ENCODE measurements around the gene VSNL1. TPM values are rescaled to one million over a fixed set of nuclear protein-coding genes. Genes with fewer than 3 reads are reported as not detected.

The VSNL1 gene
- total RNA-seq, 1 donor from 2014 or later = 6.1 TPM

DNA sequence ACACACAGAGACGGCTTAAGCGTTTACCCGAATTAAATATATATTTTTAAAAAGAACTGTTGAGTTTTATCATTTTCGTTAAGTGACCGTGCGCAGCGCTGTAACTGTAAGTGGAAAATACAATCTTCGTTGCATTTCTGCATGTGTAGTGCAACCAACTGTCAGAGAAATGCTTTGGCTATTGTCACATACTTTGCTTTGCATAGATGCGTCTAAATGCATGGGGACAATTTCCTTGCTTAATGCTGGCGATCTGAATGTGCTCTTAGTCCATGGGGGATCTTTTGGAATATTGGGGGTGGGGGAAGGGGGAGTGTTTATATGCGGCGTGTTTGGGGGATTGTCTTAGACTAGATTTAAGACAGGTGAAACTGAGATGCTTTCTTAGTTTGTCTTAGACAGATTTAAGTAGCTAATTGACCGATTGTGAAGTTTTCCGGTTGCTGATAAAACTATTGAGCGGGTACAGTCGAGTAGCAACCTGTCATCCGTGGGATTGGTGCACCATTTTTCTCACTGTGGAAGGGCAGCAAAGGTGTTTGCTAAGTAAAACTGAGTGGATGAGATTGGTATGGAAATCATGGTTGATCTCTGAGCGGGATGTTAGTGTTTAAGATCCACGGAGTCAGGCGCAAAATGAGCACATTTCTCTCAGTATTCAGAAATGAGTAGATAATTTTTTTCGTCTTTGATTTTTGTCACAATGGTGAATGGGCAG lies 476 bp downstream of the VSNL1 start:
- Mint-ChIP-seq H3K9me3 (ENCODE audit: unreplicated experiment) (peaks cover 3% of the 10 kb centered on the region), H3K4me3 (ENCODE audit: unreplicated experiment) (peak overlapping the region; percentile 95), H3K36me3 (ENCODE audit: unreplicated experiment) (no peaks in the 10 kb centered on the region), H3K4me1 (ENCODE audit: low read depth, unreplicated experiment) (peaks cover 14% of the 10 kb centered on the region), H3K27me3 (ENCODE audit: unreplicated experiment) (peaks cover 6% of the 10 kb centered on the region), H3K27ac (ENCODE audit: unreplicated experiment) (peak overlapping the region; percentile 62)
- DNase-seq = no peak
- TF ChIP-seq, protein P1, sequence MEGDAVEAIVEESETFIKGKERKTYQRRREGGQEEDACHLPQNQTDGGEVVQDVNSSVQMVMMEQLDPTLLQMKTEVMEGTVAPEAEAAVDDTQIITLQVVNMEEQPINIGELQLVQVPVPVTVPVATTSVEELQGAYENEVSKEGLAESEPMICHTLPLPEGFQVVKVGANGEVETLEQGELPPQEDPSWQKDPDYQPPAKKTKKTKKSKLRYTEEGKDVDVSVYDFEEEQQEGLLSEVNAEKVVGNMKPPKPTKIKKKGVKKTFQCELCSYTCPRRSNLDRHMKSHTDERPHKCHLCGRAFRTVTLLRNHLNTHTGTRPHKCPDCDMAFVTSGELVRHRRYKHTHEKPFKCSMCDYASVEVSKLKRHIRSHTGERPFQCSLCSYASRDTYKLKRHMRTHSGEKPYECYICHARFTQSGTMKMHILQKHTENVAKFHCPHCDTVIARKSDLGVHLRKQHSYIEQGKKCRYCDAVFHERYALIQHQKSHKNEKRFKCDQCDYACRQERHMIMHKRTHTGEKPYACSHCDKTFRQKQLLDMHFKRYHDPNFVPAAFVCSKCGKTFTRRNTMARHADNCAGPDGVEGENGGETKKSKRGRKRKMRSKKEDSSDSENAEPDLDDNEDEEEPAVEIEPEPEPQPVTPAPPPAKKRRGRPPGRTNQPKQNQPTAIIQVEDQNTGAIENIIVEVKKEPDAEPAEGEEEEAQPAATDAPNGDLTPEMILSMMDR (IDR thresholded peaks at IDR 0.05; ENCODE audit: partially characterized antibody, unreplicated experiment) = no peak

DNA sequence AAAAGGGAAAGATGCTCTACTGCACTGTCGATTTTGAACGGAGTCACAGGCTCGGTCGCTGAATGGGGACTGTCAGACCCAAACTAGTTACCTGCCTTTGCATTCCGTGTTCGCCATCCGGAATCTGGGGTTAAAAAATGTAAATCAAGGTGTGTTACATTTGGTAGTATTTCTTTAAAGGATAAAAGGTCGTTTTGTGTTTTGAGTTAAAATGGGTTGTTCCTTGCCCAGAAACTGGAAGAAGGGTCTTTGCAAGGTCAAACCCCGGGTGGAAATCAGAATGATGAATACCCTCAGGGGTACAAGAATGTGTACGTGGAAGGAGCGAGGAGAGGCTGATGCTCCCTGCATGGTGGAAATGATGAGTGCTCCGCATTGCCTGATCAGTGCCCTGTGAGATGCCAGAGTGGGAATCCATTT lies 1.0 kb downstream of the VSNL1 start:
- TF ChIP-seq, protein P1 (IDR thresholded peaks at IDR 0.05; ENCODE audit: partially characterized antibody, unreplicated experiment) = no peak
- peaks cover 6% of the 10 kb centered on the region for H3K27me3 Mint-ChIP-seq (ENCODE audit: unreplicated experiment)
- peaks cover 3% of the 10 kb centered on the region for H3K9me3 Mint-ChIP-seq (ENCODE audit: unreplicated experiment)
- DNase-seq = no peak
- peak overlapping the region; percentile 95 for H3K4me3 Mint-ChIP-seq (ENCODE audit: unreplicated experiment)
- no peak overlapping the region for H3K27ac Mint-ChIP-seq (ENCODE audit: unreplicated experiment)
- peaks cover 14% of the 10 kb centered on the region for H3K4me1 Mint-ChIP-seq (ENCODE audit: low read depth, unreplicated experiment)
- no peaks in the 10 kb centered on the region for H3K36me3 Mint-ChIP-seq (ENCODE audit: unreplicated experiment)

DNA sequence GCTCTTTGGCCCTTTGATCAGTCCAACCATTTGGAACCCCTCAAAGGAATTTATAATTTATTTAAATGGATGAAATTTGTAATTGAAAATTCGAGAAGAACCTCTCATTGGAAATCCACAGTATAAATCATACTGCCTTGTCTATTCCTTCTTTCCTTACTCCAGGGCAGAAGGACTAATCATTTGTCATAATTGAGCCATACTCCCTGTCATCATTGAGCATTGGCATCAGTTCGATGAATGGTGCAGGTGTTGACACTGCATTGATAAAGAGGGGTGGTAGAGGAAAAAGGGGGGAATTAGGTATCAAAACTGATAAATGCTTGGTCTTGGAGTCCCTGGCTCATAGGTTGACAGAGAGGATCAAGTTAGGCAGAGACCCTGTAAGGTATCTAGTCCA lies 2.0 kb downstream of the VSNL1 start:
- H3K4me3 Mint-ChIP-seq (ENCODE audit: unreplicated experiment) = peak overlapping the region; percentile 30
- H3K4me1 Mint-ChIP-seq (ENCODE audit: low read depth, unreplicated experiment) = peaks cover 14% of the 10 kb centered on the region
- DNase-seq = no peak
- peaks cover 5% of the 10 kb centered on the region for H3K27me3 Mint-ChIP-seq (ENCODE audit: unreplicated experiment)
- H3K27ac Mint-ChIP-seq (ENCODE audit: unreplicated experiment) = no peak overlapping the region
- H3K9me3 Mint-ChIP-seq (ENCODE audit: unreplicated experiment) = peaks cover 3% of the 10 kb centered on the region
- H3K36me3 Mint-ChIP-seq (ENCODE audit: unreplicated experiment) = no peaks in the 10 kb centered on the region
- TF ChIP-seq, protein P1 (IDR thresholded peaks at IDR 0.05; ENCODE audit: partially characterized antibody, unreplicated experiment) = no peak

DNA sequence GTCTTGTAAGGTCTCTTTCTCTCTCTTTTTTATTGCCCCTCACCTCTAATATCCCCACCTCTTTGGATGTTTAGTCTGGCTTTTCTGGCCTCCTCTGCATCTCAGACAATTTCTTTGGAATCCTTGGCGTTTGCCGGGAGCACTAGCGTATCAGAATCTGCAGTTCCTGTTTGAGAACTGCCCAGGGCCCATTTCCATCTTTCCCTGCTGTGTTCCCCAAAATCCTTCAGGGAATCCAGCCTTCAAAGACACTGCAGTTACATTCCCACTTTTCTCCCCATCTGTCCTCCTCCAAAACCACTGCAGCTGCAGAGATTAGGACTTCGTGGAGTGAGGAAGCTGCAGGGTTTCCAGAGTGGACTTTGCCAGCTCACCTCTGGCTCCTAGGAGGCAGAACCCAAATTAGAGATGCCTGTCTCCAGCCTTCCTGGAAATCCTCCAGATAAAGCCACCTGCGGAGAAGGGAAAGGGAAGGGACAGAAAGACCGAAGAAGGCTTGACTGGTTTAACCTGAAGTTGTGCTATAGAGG lies 2.7 kb downstream of the VSNL1 start:
- H3K4me1 Mint-ChIP-seq (ENCODE audit: low read depth, unreplicated experiment) = peaks cover 14% of the 10 kb centered on the region
- peak overlapping the region; percentile 30 for H3K4me3 Mint-ChIP-seq (ENCODE audit: unreplicated experiment)
- H3K36me3 Mint-ChIP-seq (ENCODE audit: unreplicated experiment) = no peaks in the 10 kb centered on the region
- no peak overlapping the region for H3K27ac Mint-ChIP-seq (ENCODE audit: unreplicated experiment)
- no peak for DNase-seq
- peaks cover 4% of the 10 kb centered on the region for H3K27me3 Mint-ChIP-seq (ENCODE audit: unreplicated experiment)
- TF ChIP-seq, protein P1 (IDR thresholded peaks at IDR 0.05; ENCODE audit: partially characterized antibody, unreplicated experiment) = no peak
- peaks cover 3% of the 10 kb centered on the region for H3K9me3 Mint-ChIP-seq (ENCODE audit: unreplicated experiment)

- TF ChIP-seq, protein P1 (IDR thresholded peaks at IDR 0.05; ENCODE audit: partially characterized antibody, unreplicated experiment) = no peak
- Mint-ChIP-seq H3K27ac (ENCODE audit: unreplicated experiment) (no peak overlapping the region), H3K4me1 (ENCODE audit: low read depth, unreplicated experiment) (peaks cover 14% of the 10 kb centered on the region), H3K9me3 (ENCODE audit: unreplicated experiment) (peaks cover 3% of the 10 kb centered on the region), H3K4me3 (ENCODE audit: unreplicated experiment) (peak overlapping the region; percentile 4), H3K27me3 (ENCODE audit: unreplicated experiment) (peaks cover 4% of the 10 kb centered on the region), H3K36me3 (ENCODE audit: unreplicated experiment) (no peaks in the 10 kb centered on the region)
- DNase-seq = no peak
These were observed 3.4 kb downstream of the VSNL1 start for GRCh38 chr2:17543848-17544247.
